Peyer's patch (tissue), 4 donors: Measurements from ENCODE around the gene U2AF1L4.

ENCODE experiments used
- POLR2A ChIP-seq, 2 donors: fragments of 450-650 bp; IDR thresholded peaks; one replicate each; pipeline ENCODE4 v1.5.1; 2017; ENCODE audit warnings: antibody characterized with exemption in 2 of 2, mild to moderate bottlenecking in 2 of 2, moderate library complexity in 2 of 2
- TF ChIP-seq, protein P1 (sequence below), 6 experiments: fragments of 450-650 bp in 4 of 6; fragments of 200-600 bp in 2 of 6; sonication (generic) in 1 of 6; IDR thresholded peaks; one replicate each; pipeline ENCODE4 v1.5.1; 2017 to 2019; ENCODE audit warnings: antibody characterized with exemption in 6 of 6, mild to moderate bottlenecking in 3 of 6, moderate library complexity in 1 of 6

DNA sequence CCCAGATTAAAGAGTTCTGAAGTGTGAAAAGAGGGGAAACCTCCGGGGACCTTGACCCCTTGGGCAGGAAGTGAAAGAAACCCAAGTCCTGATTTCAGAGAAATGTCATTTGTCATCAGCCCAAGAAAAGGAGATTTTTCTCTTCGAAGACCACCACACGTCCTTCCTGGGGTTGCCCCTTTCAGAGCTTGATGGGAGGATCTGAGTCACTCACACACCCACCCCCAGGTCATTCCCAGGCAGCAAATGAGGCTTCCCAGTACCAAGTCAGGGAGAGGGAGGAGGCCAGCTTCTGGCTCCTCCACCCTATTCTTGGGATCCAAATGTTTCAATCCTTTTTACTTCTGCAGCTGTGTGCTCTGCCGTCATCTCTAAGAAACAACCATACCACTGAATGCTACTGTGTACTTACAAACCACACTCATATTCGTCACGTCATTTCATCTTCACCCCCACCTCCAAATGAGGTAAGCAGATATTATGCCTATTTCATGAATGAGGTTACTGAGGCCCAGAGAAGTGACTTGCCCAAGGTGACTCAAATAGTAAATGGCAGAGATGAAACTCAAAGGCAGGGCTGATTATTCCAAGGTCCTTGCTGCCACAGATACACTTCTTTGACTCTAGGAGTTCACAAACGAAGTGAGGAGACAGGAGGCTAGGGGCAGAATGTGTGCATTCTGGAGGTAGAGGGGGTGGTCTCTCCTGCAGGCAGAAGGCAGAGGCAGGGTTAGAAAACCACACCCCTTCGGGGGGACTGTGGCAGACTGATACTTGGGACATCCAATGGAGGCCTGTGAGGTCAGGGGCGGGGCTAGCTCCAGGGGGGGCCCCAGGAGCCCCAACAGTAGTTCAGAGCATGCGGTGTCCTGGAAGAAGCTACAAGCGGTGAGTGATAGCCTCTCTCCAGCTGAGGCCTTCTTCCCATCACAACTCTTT is 32.4 kb downstream of the U2AF1L4 start:
- TF ChIP-seq POLR2A (IDR thresholded peaks at IDR 0.05) = no peak
- TF ChIP-seq, protein P1, sequence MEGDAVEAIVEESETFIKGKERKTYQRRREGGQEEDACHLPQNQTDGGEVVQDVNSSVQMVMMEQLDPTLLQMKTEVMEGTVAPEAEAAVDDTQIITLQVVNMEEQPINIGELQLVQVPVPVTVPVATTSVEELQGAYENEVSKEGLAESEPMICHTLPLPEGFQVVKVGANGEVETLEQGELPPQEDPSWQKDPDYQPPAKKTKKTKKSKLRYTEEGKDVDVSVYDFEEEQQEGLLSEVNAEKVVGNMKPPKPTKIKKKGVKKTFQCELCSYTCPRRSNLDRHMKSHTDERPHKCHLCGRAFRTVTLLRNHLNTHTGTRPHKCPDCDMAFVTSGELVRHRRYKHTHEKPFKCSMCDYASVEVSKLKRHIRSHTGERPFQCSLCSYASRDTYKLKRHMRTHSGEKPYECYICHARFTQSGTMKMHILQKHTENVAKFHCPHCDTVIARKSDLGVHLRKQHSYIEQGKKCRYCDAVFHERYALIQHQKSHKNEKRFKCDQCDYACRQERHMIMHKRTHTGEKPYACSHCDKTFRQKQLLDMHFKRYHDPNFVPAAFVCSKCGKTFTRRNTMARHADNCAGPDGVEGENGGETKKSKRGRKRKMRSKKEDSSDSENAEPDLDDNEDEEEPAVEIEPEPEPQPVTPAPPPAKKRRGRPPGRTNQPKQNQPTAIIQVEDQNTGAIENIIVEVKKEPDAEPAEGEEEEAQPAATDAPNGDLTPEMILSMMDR (IDR thresholded peaks at IDR 0.05) = no peak
